Left cardiac atrium (tissue), 4 donors: ENCODE data around the gene EDDM3A. TPM values are rescaled to one million over a fixed set of nuclear protein-coding genes. Genes with fewer than 3 reads are reported as not detected.

Experiments
- ATAC-seq, 2 donors: fragments of 200-7000 bp; cut with Tn5 transposase; one replicate each; pipeline ENCODE4 v1.9.1; 2020; ENCODE audit warnings: mild to moderate bottlenecking in 2 of 2, moderate library complexity in 2 of 2
- DNase-seq: peaks from one replicate; pipeline ENCODE4 v3.0.0-alpha.2; 2020
- intact Hi-C, 2 donors: fragments of 100-400 bp; cut with DNase I; formaldehyde crosslinking; loops; one replicate each; pipeline versions ENCODE4 v1.14.1 to v1.15.1; 2022 to 2023
- total RNA-seq, 2 donors: library from RNA; stranded (reverse); fragmentation: NEBNext Ultra II Directional; extraction: Animal tissue kit (Norgen Biotek cat#: 25700); gene quantifications; one replicate each; pipeline ENCODE4 v1.2.1, GENCODE V29; 2021
- donor health status: DM: no; HTN: yes; CAD: no.
- donor health status: DM: no; HTN: yes; CAD: no; lungs with severe emphysema.
- donor health status: DM: yes; HTN: yes; CAD: no.
- donor health status: Dilated cardiomyopathy.

Gene EDDM3A
- total RNA-seq, 2 donors from 2014 or later, result not detected

DNA sequence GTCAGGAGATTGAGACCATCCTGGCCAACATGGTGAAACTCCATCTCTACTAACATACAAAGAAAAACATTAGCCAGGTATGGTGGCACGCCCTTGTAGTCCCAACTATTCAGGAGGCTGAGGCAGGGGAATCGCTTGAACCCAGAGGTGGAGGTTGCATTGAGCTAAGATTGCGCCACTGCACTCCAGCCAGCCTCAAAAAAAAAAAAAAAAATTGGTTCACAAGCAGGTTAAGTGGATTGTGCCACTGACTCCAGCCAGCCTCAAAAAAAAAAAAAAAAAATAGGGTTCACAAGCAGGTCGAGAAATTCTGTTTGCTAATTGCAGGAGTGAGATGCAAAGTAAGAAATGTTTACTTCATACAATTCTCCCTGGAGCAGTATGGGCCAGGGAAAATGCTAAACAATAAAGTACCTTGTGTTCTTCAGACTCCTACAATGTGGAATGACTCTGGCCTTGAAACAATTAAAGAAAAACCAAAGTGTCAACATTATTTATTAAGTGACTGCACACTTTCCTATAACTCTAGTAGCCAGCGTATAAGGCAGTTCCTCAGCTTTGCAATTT, 28.7 kb downstream of the EDDM3A start:
- DNase-seq (no peak), ATAC-seq (no peak)
- intact Hi-C loops, result no loop called here

GRCh38 chr14:20775043-20775442, 29.4 kb downstream of the EDDM3A start:
- ATAC-seq (no peak), DNase-seq (no peak)
- intact Hi-C loops, result no loop called here

DNA sequence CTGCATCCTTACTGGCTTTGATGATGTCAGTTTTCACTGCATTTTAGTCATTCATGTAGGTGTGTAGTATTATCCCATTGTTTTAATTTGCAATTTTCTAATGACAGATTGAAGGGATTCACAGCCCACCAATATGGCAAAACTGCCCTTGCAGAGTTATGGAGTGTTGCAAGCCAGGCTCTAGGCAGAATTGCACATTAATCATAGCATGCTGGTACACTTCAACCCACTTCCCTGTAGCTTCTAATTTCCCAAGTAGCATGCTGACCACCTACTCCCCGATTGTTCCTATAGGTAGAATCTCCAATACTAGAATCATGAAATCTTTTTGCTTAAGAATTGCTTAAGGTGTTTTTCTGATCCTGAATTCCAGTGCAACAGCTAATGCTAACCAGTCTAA, 30.2 kb downstream of the EDDM3A start:
- DNase-seq, result no peak
- intact Hi-C loops, result no loop called here
- ATAC-seq, result no peak

DNA sequence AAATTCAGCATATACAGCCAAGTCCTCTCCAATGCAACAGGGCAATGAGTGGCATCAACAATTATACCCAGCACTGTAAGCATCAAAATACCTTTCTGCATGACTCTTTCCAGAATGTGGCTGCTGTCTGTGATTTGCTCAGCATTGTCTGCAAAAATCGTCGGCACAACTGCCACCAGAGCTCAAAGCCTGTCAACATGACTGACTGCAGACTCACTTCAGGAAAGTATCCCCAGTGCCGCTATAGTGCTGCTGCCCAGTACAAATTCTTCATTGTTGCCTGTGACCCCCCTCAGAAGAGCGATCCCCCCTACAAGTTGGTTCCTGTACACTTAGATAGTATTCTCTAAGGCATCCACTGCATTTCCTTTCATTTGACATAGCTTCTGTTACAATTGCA, 36.1 kb downstream of the EDDM3A start:
- DNase-seq, result no peak
- intact Hi-C loops, result no loop called here
- ATAC-seq, result peak in 1 of 2 donors; percentile 27

- intact Hi-C loops, result no loop called here
- ATAC-seq, result peak; percentile 30 to 71
Measured at GRCh38 chr14:20782280-20782890, 36.7 kb downstream of the EDDM3A start.

DNA sequence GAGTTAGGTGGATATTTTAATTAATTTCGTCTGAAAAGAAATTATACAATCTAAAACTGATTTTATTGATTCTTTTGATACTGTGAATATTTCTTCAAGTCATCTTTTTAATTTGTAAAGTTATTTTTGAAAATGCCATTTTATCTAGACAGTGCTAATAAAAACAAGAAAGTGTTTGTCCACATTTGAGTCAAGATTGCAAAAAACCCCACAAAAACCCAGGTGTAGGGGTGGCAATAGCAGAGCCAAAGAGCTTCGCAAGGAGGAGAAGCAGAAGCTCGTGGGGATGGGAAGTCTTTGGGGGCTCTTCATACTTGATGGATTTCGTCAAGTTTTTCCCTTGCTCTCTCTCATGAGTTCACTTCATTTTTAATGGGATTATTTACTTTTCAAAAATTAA, 41.3 kb downstream of the EDDM3A start:
- intact Hi-C loops, result no loop called here
- ATAC-seq (no peak), DNase-seq (no peak)

More at GRCh38 chr14:20782280-20782890, 36.7 kb downstream of the EDDM3A start:
- DNase-seq, result no peak

DNA sequence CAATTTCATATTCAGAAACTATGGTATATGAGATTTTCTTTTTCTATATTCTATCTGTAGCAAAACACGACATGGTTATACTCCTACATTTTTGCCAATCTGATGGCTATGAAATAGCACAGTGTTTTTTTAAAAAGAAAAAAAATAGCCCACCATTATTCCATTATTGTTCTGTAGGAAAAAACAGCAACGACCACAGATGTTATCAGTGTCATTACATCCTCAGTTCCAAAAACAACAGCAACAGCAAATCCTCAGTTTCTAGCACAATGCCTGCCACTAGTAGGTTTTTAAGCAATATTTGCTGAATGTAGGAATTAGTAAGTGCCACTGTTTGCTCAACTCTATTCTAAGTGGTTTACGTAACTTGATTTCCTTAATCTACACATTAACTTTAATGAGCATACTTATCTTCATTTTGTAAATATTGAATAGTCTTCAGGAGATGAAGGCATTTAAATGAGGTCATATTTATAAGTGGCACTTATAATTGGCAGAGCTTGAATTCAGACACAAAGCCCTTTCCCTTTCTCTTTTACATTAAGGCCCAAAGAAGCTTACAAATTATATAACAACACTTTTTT, 43.6 kb downstream of the EDDM3A start:
- intact Hi-C loops, result no loop called here
- ATAC-seq (no peak), DNase-seq (no peak)

DNA sequence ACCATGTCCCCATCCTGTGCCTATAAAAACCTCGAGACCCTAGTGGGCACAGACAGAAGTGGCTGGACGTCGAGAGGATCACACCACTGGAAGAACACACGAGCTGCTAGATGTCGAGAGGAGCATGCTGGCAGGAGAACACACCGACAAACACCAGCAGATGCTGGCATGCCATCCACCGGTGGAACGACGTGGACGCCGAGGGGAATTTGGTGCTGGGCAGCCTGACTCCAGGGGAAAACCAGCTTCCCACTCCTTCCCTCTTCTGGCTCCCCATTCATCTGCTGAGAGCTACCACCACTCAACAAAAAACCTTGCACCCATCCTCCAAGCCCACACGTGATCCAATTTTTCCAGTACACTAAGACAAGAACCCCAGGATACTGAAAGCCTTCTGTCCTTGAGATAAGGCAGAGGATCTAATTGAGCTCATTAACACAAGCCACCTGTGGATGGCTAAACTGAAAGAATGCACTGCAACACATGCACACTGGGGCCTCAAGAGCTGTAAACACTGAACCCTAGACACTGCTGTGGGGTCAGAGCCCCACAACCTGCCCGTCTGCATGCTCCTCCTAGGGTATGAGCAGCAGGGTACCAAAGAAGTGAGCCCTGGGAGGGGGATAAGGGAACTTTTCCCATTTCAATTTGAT, 44.9 kb downstream of the EDDM3A start:
- ATAC-seq (no peak), DNase-seq (no peak)
- intact Hi-C loops, result no loop called here

DNA sequence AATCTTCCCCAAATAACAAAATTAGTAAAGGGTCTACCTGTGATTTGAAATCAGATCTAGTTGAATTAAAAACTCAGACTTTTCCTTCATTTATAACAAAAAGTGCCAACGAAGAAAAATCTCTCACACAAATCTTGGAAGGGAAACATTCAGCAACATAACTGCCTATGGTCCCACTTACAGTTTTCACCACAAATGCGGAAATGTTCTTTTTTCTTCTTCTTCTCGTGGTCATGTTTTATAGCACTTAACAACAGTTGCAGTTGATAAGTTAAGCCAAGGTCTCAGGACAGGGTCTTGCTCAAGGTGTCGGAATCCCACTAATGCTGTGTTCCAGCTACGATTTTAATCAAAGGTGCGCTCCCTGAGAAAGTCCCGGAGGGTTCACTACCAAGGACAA, 45.5 kb downstream of the EDDM3A start:
- intact Hi-C loops, result no loop called here
- no peak for ATAC-seq
- no peak for DNase-seq

DNA sequence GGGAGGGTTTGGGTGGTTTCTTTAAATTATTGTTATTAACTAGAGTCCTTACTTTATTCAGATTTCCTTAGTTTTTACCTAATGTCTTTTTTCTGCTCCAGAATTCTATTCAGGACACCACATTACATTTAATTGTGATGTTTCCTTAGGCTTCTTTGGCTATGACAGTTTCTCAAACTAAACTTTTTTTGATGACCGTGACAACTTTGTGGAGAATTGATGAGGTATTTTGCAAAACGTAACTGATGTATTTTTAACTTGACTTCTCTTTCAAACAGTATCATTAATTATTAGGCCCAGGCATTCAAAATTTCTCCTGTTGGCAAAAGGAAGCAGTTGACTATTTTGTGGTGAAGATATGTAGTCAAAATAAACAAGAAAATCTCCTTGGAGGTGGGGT, 45.9 kb downstream of the EDDM3A start:
- intact Hi-C loops, result no loop called here
- no peak for ATAC-seq
- no peak for DNase-seq

DNA sequence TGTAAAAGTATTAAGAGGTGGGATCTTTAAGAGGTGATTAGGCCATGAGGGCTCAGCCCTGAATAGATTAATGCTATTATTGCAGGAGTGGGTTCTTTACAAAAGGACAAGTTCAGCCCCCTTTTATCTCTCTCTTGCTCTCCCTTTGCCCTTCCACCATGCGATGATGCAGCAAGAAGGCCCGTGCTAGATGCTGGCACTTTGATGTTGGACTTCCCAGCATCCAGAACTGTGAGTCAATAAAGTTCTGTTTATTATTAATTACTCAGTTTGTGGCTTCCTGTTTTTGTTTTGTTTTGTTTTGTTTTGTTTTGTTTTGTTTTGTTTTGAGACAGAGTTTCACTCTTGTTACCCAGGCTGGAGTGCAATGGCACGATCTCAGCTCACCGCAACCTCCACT, 46.9 kb downstream of the EDDM3A start:
- intact Hi-C loops, result no loop called here
- no peak for ATAC-seq
- DNase-seq, result no peak

DNA sequence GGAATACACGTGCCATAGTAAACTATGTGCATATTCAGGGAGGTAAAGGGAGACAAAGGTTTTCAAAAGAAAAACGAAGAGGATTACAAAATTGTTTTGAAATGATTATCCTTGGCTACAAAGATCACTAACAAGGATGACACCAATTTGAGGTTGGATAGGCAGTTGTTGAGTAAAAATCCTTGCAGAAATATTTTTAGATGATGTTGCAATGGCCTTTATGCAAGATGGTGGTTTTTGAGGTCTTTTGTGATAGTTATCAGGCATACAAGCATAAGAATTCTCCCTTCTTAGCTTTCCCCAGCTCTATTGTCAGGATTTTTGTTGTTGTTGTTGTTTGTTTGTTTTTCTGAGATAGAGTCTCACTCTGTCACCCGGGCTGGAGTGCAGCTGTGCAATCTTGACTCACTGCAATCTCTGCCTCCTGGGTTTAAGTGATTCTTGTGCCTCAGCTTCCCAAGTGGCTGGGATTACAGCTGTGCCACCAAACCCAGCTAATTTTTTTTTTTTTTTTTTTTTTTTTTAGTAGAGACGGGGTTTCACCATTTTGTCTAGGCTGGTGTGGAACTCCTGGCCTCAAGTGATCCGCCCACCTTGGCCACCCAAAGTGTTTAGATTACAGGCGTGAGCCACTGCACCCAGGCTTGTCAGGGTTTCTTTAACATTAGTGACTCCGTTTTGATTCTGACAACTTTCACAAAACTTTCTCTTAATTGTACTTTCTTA, 49.1 kb downstream of the EDDM3A start:
- ATAC-seq (no peak), DNase-seq (no peak)
- intact Hi-C loops, result no loop called here

DNA sequence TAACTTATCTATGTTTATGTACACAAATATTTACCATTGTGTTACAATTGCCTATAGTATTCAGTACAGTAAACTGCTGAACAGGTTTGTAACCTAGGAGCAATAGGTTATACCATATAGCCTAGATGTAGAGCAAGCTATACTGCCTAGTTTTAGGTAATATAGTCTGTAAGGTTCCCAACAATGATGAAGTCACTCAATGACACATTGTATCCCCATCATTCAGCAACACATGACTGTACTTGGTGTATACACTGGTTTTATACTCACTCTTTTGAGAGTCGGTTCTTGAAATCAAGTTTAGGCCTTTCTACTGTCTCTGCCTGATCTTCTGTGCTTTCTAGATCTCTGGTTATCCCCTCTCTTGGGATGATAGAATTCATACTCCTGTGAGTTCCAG, 51.5 kb downstream of the EDDM3A start:
- DNase-seq (no peak), ATAC-seq (no peak)
- intact Hi-C loops, result no loop called here

Other genes starting within 250 kb of the EDDM3A start
- gene RNASE10, start 240.3 kb upstream of the EDDM3A start, total RNA-seq, result under 1 TPM; 0.27 to 0.34 TPM
- not detected for gene RNASE9, start 184.8 kb upstream of the EDDM3A start, total RNA-seq
- not detected for gene RNASE11, start 157.9 kb upstream of the EDDM3A start, total RNA-seq
- not detected for gene RNASE12, start 154.5 kb upstream of the EDDM3A start, total RNA-seq
- not detected for gene OR6S1, start 104.2 kb upstream of the EDDM3A start, total RNA-seq
- gene RNASE4, start 61.3 kb upstream of the EDDM3A start, total RNA-seq, result 10 to 100 TPM; 15.9 to 20.8 TPM
- gene ANG, start 57.1 kb upstream of the EDDM3A start, total RNA-seq, result 10 to 100 TPM in 1 of 2 donors, 1 to 10 TPM in 1; 7.1 to 13.0 TPM
- not detected for gene EDDM3B, start 22.5 kb downstream of the EDDM3A start, total RNA-seq
- gene RNASE6, start 35.4 kb downstream of the EDDM3A start, total RNA-seq, result 10 to 100 TPM in 1 of 2 donors, 1 to 10 TPM in 1; 6.9 to 16.1 TPM
- 100 to 1,000 TPM; 295 to 632 TPM for gene RNASE1, start 57.0 kb downstream of the EDDM3A start, total RNA-seq
- not detected for gene RNASE3, start 145.5 kb downstream of the EDDM3A start, total RNA-seq
- 1 to 10 TPM; 1.6 to 3.8 TPM for gene RNASE2, start 209.6 kb downstream of the EDDM3A start, total RNA-seq
- gene METTL17, start 244.1 kb downstream of the EDDM3A start, total RNA-seq, result 10 to 100 TPM; 33.8 to 39.0 TPM